ENCODE results near the gene SCN8A.

The SCN8A gene

DNA sequence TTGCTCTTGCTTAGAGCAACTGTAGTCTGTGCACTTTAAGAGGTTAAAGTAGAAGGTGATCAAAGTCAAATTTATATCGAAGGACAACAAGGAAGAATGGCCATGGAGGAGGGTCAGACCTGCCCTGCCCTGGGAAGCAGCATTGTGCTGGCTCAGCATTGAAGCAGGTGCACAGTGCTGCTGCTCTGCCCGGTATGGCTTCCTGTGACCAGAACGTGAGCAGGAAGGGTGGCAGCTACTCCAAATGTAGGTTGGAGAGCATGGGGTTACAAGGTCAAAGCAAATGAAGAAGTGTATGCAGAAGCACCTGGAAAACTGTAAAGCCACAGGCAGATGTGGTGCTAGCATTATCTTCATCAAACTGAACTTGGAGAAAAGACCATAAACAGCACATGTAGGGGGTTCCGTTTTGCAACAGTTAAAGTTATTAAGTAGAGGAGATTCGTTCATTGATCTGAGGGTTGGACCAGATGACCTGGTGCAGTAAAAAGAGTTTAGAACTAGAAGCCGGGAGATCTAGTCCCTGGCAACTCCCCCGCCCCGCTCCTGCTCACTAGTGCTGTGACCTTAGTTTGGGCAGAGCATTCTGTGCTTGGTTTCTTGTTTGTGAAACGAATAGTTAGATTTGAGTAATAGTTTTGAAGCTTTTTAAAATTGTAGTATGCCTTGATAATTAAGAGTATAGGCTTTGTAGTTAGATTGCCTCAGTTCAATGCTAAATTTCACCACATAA, 84.2 kb downstream of the SCN8A start:
- no peak for DNase-seq

DNA sequence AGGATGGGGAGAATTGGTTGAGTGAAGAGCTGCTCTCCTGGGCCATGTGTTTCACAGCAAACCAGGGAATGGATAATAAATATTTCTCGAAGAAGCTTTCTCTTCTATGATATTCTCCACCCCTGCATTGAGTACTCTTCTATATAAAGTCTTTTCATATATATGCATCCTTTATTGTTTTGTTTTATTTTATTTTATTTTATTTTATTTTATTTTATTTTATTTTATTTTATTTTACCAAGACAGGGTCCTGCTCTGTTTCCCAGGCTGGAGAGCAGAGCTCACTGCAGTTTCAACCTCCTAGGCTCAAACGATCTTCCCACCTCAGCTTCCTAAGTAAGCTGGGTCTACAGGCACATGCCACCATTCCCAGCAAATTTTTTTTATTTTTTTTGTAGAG, 85.8 kb downstream of the SCN8A start:
- DNase-seq, result no peak

DNA sequence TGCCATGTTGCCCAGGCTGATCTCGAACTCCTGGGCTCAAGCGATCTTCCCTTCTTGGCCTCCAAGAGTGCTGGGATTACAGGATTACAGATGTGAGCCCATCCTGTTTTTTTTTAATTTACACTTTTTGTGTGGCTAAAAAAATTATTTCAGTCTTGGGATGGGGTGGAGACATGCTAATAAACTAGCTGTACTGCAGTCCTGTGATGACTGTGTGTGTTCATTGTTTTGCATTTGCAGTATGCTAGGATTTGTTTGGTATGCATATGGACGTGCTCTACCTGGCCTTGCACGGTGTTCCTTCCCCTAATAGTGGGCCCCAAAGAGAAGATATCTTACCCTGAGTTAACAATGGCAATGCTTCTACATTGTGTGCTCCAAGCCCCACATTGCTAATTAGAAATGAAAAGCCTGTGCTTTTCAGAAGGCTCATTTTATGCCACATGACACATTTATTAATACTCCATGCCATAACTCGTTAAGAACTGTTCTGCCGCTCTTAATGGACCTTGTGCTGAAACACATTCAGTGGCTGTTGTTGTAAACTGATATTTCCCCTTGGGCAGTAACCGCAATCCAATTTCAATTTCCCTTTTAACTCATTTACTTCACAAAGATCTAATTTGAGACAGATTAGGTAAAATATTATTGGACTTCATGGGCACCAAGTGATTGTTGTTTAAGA, 86.4 kb downstream of the SCN8A start:
- no peak for DNase-seq

DNA sequence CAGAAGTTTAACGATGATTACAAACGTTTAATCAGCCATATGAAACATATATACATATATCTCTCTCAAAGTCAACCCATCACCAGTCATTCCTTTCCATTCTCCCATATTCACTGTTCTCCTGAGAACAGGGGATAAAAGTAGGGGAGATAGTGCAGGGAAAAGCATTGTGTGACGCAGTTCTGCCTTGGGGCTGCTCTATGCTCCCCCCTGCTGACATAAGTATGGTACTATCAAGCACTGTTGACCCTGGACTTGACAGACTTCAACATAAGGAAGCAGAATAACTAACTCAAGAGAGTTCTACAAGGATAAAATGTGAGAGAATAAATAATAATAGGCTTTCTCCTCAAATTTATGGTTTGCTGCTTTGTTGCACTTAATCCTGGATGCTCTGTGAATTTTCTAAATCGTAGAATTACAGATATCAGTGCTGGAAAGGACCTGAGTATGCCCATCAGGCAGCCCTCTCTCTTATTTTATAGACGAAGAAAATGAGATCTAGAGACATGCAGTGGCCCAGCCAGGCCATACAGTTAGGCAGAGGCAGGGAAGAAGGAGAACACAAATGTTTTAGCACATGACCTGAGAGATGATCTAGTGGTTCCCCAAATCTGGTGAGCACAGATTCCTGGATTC, 87.2 kb downstream of the SCN8A start:
- peak; percentile 67 to 73 (median 71) for DNase-seq

GRCh38 chr12:51682981-51683380, 91.9 kb downstream of the SCN8A start:
- no peak for DNase-seq

GRCh38 chr12:51683763-51684357, 92.8 kb downstream of the SCN8A start:
- no peak for DNase-seq

DNA sequence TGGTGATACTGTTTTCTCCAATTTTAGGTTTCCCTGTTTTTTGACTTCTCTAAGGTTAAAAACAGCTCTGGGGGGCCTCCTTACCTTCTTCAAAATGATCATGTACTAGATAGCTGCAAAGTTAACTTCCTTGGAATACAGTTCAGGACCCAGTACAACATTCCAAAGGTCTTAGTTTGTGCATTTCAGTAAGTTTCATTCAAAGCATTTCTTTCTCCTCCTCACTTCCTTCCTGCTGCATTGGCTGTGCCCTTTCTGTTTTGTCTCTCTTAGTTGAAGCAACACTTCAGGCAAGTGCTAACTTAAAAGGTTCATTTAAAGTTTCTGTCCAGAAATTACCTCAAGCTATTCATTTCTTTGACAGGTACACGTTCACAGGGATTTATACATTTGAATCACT, 95.7 kb downstream of the SCN8A start:
- no peak for DNase-seq

DNA sequence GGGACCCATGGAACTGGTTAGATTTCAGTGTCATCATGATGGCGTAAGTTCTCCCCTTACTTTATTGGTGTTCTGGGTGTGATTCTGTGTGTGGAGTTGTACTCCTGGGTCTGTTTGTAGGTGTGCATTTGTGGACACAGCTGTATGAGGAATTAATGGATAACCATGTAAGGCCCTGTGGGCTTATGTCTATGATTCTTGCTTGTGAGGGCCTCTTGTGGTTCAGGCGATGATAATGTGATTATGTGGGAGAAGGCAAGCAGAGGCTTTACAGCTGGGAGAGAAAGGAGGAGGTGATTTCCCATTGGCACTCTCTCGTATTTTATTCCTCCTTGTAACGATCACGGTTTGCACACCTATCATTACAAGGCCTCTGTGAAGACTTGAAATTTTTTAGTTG, 96.1 kb downstream of the SCN8A start:
- DNase-seq, result no peak

DNA sequence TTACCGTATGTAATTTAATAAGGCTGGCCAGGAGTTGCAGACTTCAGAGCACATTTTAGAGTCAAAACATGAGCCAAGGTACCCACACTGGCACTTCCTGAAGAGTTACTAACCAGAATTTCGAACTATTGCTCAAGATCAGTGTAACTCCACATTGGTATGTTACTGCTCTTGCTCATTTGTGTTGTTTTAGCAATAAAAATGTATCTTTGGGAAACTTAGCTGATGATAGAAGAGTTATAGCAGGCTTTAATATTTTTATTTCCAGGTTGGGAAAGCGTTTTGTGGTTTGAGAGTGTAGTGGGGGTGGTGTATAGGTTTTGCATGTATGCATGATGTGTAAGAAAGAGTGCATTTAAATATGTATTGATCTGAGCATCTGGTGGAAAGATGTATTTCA, 96.6 kb downstream of the SCN8A start:
- no peak for DNase-seq

- no peak for DNase-seq
Measured at GRCh38 chr12:51689983-51690382, 99.0 kb downstream of the SCN8A start.

- peak in 2 of 3 donors; percentile 19 to 33 for DNase-seq
Measured at GRCh38 chr12:51692016-51692415, 101.0 kb downstream of the SCN8A start.

DNA sequence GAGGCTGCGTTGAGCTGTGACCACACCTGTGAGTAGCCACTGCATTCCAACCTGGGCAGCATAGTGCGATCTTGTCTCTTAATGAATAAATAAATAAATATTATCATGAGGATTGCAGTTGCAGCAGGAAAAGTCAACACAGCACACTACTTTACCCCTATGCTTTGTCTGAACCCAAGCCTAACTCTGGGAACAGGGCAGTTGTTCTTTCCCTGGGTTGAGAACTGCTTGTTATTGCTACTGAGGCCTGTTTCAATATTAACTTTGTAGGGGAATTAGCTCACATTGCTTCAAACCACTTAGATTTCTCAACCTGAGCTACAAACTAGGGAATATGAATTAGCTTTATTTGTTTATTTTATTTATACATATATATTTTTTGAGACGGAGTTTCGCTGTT, 102.5 kb downstream of the SCN8A start:
- DNase-seq, result no peak

DNA sequence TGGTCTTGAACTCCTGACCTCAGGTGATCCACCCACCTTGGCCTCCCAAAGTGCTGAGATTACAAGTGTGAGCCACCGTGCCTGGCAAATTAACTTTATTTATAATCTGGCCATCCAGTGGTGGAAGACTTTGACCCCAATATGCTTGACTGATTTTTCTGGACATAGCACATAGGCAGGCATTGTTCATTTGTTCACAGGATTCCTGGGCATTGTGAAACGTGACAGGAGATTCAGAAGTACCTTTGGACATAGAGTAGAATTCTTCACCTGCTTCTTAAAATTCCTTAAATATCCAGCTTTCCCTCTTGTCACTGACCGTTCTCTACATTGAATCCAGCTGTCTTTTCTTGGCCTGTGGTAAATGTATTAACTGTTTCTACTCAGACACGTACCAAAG, 103.1 kb downstream of the SCN8A start:
- no peak for DNase-seq

GRCh38 chr12:51695241-51696010, 104.4 kb downstream of the SCN8A start:
- DNase-seq, result no peak

GRCh38 chr12:51699219-51699618, 108.2 kb downstream of the SCN8A start:
- no peak for DNase-seq

DNA sequence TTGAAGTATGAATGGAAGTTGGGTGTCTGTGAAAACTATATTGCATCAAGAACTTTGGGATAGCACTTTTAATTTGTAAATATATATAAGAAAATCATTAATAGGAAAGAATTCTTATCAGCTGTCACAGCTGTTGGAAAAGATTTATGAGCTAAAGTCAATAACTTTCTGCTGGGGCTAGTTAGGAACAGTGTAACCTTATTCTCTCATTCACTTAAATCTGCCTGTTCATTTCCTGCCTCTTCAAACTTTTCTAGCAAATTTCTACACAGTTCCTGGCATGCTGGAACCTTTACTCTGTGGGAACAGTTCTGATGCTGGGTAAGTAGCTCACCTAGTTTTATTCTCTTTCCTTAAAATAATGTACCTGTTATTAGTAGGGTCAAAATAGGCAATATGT, 109.9 kb downstream of the SCN8A start:
- no peak for DNase-seq

DNA sequence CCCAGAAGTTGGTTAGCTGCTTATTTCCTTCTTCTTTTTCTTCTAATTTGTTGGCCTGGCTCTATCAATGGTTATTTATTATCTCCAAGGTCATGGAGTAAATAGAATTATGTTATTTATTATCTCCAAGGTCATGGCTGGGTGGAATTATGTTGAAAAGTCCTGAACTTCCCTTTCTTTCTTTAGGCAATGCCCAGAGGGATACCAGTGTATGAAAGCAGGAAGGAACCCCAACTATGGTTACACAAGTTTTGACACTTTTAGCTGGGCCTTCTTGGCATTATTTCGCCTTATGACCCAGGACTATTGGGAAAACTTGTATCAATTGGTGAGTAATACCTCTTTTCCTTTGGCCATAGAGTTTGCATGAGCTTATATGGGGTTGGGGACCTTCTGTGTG, 111.6 kb downstream of the SCN8A start:
- peak; percentile 57 to 76 (median 71) for DNase-seq

DNA sequence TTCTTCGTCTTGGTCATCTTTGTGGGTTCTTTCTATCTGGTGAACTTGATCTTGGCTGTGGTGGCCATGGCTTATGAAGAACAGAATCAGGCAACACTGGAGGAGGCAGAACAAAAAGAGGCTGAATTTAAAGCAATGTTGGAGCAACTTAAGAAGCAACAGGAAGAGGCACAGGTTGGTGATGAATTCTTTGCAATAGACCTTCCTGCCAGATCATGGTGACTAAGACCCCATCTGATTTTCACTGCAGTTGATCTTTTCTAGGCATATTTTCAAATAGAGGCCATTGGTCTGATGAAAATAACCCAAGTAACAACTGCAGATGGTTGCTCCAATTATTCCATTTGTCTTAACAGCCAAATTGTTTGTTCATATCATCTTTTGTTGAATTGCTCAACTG, 114.4 kb downstream of the SCN8A start:
- no peak for DNase-seq

DNA sequence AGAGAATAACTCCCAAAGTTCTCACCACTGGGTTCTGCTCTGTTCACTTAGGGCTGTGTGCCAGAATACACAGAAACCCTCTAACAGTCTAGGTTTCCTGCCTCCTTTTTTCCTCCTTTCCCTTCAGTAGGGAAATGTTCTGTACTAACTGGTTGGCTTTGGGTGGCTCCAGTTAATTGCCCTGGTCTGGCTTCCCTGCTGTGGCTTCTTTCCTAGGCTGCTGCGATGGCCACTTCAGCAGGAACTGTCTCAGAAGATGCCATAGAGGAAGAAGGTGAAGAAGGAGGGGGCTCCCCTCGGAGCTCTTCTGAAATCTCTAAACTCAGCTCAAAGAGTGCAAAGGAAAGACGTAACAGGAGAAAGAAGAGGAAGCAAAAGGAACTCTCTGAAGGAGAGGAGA, 115.2 kb downstream of the SCN8A start:
- no peak for DNase-seq

DNA sequence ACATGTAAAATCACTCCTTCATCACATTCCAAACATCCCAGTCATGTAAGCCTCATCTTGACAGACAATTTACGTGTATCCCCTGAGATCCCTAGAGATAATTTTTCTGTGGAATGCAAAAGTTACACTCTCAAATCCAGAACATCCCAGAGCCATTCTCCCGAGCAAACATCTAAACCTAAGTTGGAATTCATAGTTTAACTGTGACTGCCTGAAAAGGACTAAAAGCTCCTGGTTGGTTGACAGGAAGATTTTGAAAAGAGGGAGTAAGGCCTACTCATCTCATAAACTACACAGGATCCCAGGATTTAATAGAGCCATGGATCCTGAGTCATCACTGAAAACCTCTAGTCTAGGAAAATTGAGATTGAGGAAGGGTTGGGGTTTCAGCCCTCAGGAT, 123.6 kb downstream of the SCN8A start:
- no peak for DNase-seq

GRCh38 chr12:51717326-51717925, 126.4 kb downstream of the SCN8A start:
- peak; percentile 21 to 60 (median 29) for DNase-seq

GRCh38 chr12:51721282-51721940, 130.4 kb downstream of the SCN8A start:
- peak; percentile 33 to 71 (median 39) for DNase-seq
